Measurements from ENCODE around the gene KMT2C.

- TF ChIP-seq, protein P1, sequence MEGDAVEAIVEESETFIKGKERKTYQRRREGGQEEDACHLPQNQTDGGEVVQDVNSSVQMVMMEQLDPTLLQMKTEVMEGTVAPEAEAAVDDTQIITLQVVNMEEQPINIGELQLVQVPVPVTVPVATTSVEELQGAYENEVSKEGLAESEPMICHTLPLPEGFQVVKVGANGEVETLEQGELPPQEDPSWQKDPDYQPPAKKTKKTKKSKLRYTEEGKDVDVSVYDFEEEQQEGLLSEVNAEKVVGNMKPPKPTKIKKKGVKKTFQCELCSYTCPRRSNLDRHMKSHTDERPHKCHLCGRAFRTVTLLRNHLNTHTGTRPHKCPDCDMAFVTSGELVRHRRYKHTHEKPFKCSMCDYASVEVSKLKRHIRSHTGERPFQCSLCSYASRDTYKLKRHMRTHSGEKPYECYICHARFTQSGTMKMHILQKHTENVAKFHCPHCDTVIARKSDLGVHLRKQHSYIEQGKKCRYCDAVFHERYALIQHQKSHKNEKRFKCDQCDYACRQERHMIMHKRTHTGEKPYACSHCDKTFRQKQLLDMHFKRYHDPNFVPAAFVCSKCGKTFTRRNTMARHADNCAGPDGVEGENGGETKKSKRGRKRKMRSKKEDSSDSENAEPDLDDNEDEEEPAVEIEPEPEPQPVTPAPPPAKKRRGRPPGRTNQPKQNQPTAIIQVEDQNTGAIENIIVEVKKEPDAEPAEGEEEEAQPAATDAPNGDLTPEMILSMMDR (IDR thresholded peaks at IDR 0.05; ENCODE audit: control extremely low read depth in 1 of 3, insufficient read depth in 1 of 3, low read depth in 1 of 3, low read length in 3 of 3), result no peak
- no peak for TF ChIP-seq POLR2A (IDR thresholded peaks at IDR 0.05; ENCODE audit: control extremely low read depth in 1 of 2, low read depth in 2 of 2, low read length in 2 of 2)
- TF ChIP-seq, protein P2, sequence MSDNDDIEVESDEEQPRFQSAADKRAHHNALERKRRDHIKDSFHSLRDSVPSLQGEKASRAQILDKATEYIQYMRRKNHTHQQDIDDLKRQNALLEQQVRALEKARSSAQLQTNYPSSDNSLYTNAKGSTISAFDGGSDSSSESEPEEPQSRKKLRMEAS (IDR thresholded peaks at IDR 0.05), result no peak
Measured at GRCh38 chr7:152126741-152127140, 309.1 kb downstream of the KMT2C start.

Data from H1 (cell line).